HG02943 (cell line): Measurements from ENCODE around the gene METAP1.
"Not testable (repeated sequence)": the region's sequence is repeated elsewhere in the genome, so short reads cannot be mapped to it uniquely, and the experiment has no call there.

ENCODE experiments used
- ATAC-seq: cut with Tn5 transposase; IDR thresholded peaks from one replicate; pipeline ENCODE4 v1.9.1; 2021; ENCODE audit warnings: mild to moderate bottlenecking, low read depth, moderate library complexity; ENCODE audit not compliant: unreplicated experiment

Gene METAP1

GRCh38 chr4:99047710-99048109 is 52.2 kb downstream of the METAP1 start:
- ATAC-seq, result no peak

- no peak for ATAC-seq
Observed at GRCh38 chr4:99052902-99053301, 57.4 kb downstream of the METAP1 start.

- peak; percentile 55 for ATAC-seq
Observed at GRCh38 chr4:99054428-99054994, 59.0 kb downstream of the METAP1 start.

- ATAC-seq, result no peak
Observed at GRCh38 chr4:99058228-99058627, 62.7 kb downstream of the METAP1 start.

- ATAC-seq, result no peak
Observed at GRCh38 chr4:99059550-99059949, 64.0 kb downstream of the METAP1 start.

GRCh38 chr4:99061048-99061700 is 65.7 kb downstream of the METAP1 start:
- ATAC-seq, result no peak

- ATAC-seq, result no peak
Observed at GRCh38 chr4:99062120-99062519, 66.6 kb downstream of the METAP1 start.

- not testable (repeated sequence) for ATAC-seq
Observed at GRCh38 chr4:99065521-99065920, 70.0 kb downstream of the METAP1 start.

GRCh38 chr4:99067617-99068016 is 72.1 kb downstream of the METAP1 start:
- ATAC-seq, result no peak

- ATAC-seq, result no peak
Observed at GRCh38 chr4:99071159-99071558, 75.6 kb downstream of the METAP1 start.

GRCh38 chr4:99074816-99075215 is 79.3 kb downstream of the METAP1 start:
- ATAC-seq, result no peak

- ATAC-seq, result no peak
Observed at GRCh38 chr4:99076292-99076976, 80.9 kb downstream of the METAP1 start.

- ATAC-seq, result no peak
Observed at GRCh38 chr4:99077177-99077576, 81.7 kb downstream of the METAP1 start.

- no peak for ATAC-seq
Observed at GRCh38 chr4:99078336-99078735, 82.8 kb downstream of the METAP1 start.

GRCh38 chr4:99078931-99079624 is 83.6 kb downstream of the METAP1 start:
- ATAC-seq, result no peak

GRCh38 chr4:99079625-99080295 is 84.2 kb downstream of the METAP1 start:
- ATAC-seq, result no peak

- ATAC-seq, result not testable (repeated sequence)
Observed at GRCh38 chr4:99080869-99081268, 85.3 kb downstream of the METAP1 start.

- no peak for ATAC-seq
Observed at GRCh38 chr4:99082192-99082591, 86.7 kb downstream of the METAP1 start.

GRCh38 chr4:99084595-99084994 is 89.1 kb downstream of the METAP1 start:
- ATAC-seq, result no peak

- peak; percentile 33 for ATAC-seq
Observed at GRCh38 chr4:99088023-99088449, 92.5 kb downstream of the METAP1 start.
